ENCODE results near the gene PRKCA.

- TF ChIP-seq, protein P1, sequence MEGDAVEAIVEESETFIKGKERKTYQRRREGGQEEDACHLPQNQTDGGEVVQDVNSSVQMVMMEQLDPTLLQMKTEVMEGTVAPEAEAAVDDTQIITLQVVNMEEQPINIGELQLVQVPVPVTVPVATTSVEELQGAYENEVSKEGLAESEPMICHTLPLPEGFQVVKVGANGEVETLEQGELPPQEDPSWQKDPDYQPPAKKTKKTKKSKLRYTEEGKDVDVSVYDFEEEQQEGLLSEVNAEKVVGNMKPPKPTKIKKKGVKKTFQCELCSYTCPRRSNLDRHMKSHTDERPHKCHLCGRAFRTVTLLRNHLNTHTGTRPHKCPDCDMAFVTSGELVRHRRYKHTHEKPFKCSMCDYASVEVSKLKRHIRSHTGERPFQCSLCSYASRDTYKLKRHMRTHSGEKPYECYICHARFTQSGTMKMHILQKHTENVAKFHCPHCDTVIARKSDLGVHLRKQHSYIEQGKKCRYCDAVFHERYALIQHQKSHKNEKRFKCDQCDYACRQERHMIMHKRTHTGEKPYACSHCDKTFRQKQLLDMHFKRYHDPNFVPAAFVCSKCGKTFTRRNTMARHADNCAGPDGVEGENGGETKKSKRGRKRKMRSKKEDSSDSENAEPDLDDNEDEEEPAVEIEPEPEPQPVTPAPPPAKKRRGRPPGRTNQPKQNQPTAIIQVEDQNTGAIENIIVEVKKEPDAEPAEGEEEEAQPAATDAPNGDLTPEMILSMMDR (IDR thresholded peaks at IDR 0.05) = no peak
- no peak for TF ChIP-seq EP300 (IDR thresholded peaks at IDR 0.05)
- TF ChIP-seq POLR2A (IDR thresholded peaks at IDR 0.05) = no peak
Observed at GRCh38 chr17:66560691-66561090, 258.3 kb downstream of the PRKCA start.

Measured in gastroesophageal sphincter (tissue), 3 donors.